Fibroblast of mammary gland (primary cell): Measurements from ENCODE around the gene CUL3.

Experiments used
- DNase-seq: peaks from one replicate; pipeline ENCODE4 v3.0.0-alpha.2; 2010; ENCODE audit warnings: low read depth
- H3K4me3 ChIP-seq: 2 replicates; pipeline ENCODE4 v1.5.1; 2011; ENCODE audit warnings: low read depth, mild to moderate bottlenecking, low read length, moderate library complexity; ENCODE audit not compliant: control insufficient read depth
- TF ChIP-seq, protein P1 (sequence below): conservative IDR thresholded peaks from 2 replicates; pipeline ENCODE4 v1.5.1; 2011; ENCODE audit warnings: low read depth, low read length, inconsistent platforms; ENCODE audit not compliant: control insufficient read depth, insufficient read depth

The CUL3 gene

DNA sequence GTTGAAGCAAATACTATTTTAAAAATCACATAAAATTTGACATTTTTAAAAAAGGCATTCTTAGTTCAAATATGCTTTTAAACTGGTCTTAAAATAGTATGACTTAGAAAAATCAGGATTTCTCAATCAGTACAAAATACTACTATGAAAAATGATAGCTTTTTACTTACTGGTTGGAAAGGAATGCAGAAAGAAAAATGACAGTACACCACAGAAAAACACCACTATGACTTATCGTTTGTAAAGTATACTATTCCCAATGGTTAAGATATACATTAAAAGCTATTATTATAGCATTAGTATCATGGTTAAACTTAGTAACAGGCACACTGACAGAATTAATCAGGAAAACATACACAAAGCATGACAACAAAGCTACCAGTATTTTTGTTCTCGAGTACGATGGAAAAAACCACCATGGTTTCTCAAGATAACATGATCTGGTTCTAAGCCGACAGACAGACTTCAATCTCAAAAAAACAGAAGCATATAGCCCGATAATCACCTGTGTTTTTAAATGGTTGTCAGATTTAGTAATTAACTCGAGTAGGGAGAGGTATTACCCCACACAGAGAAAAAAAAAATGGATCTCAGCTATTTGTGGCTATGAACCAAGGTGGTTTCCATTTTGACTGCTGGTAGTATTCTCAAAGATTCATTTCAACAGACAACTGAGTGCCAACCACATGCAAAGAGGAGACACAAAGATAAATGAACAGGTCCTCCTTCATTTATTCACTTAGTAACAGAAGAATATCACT, 39.1 kb downstream of the CUL3 start:
- peak; percentile 64 for DNase-seq
- no peak overlapping the region for H3K4me3 ChIP-seq
- TF ChIP-seq, protein P1, sequence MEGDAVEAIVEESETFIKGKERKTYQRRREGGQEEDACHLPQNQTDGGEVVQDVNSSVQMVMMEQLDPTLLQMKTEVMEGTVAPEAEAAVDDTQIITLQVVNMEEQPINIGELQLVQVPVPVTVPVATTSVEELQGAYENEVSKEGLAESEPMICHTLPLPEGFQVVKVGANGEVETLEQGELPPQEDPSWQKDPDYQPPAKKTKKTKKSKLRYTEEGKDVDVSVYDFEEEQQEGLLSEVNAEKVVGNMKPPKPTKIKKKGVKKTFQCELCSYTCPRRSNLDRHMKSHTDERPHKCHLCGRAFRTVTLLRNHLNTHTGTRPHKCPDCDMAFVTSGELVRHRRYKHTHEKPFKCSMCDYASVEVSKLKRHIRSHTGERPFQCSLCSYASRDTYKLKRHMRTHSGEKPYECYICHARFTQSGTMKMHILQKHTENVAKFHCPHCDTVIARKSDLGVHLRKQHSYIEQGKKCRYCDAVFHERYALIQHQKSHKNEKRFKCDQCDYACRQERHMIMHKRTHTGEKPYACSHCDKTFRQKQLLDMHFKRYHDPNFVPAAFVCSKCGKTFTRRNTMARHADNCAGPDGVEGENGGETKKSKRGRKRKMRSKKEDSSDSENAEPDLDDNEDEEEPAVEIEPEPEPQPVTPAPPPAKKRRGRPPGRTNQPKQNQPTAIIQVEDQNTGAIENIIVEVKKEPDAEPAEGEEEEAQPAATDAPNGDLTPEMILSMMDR = no peak

DNA sequence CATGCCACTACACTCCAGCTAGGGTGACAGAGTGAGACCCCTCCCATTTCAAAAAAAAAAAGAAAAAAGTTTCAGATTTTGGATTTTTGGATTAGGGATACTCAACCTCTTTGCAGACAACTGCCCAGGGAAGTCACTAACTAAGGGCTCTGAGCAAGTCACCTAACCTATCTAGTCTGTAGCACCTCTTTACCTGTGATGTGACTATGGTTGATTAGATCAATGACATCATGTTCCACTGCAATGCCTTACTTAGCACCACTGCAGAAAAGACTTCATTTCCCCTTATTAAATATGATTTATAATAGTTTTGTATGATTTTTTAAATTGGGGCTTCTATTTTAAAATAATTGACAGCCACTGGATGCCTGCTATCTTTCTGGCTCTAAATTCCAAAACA, 41.2 kb downstream of the CUL3 start:
- TF ChIP-seq, protein P1 = no peak
- no peak for DNase-seq
- H3K4me3 ChIP-seq = no peak overlapping the region

DNA sequence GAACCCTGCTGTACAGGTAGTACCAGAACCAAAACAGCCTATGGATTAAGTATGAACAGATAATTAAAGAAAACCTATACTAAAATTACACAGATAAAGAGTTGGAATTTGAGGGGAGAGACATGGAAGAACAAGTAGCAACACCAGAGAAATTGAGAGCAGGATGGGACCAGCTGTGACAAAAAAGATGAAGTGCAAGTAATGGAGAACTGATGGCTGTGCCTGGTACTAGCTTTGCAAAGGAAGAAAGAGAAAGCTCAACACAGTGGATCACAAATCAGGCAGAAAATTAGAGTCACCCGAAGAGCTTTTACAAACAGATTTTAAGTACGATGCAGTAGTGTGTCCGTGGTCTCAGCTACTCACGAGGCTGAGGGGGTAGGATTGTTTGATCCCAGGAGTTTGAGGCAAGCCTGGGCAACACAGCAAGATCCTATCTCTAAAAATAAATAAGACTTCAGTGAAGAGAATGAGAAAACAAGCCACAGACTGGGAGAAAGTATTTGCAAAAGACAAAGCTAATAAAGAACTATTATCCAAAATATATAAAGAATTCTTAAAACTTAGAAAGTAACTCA, 46.5 kb downstream of the CUL3 start:
- DNase-seq = no peak
- TF ChIP-seq, protein P1 = no peak
- no peak overlapping the region for H3K4me3 ChIP-seq

DNA sequence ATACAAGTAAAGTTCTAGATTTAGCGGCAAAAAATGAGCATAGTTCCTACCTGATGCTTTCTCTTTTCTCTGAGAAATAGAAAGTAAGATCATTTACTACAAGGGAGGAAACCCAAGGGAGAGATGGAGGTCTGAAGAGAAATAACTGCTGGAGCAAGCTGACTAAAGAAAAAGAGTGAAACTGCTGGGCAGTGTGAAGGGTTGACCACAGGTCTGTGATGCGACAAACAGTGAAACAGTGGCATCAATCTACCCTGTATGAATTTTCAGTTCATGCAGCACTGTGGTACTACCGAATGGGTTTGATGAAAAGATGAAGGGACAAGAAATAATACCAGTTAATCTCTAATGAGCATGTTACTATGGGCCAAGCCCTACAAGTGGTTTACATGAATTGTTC, 52.2 kb downstream of the CUL3 start:
- TF ChIP-seq, protein P1 = no peak
- no peak overlapping the region for H3K4me3 ChIP-seq
- DNase-seq = no peak

DNA sequence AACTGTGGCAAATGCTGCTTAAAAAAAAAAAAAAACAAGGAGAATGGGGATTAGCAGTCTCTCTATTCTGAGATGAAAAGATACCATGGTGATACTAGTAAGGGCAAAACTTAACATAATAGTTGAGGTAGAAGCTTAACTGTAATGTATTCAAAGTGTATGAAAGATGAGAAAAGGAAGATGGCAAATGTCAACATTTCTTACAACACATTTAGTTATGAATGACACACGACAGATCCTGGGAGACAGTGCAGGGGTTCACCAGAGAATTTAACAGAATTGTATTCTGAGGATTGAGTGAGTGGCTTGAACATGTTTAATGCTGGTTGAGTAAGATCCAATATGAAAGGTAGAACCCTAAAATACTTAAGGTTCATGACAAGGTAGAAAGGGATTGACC, 52.7 kb downstream of the CUL3 start:
- TF ChIP-seq, protein P1 = no peak
- DNase-seq = no peak

DNA sequence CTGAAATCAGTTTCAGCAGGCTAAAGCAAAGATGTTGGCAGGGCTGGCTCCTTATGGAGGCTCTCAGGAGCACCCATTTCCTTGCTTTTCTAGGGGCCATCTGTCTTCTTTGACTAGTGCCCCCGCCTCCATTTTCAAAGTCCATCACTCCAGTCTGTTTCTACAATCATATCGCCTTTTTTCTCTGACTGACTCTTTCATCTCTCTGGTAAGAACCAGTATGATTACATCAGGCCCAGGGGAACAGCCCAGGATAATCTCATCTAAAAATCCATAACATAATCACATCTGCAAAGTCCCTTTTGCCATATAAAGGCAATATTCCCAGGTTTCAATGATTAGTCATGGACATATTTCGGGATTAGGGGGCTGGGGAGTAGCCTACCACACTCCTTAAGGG, 57.0 kb downstream of the CUL3 start:
- no peak overlapping the region for H3K4me3 ChIP-seq
- TF ChIP-seq, protein P1 = no peak
- DNase-seq = no peak

More for the DNA sequence above, 52.7 kb downstream of the CUL3 start:
- H3K4me3 ChIP-seq = no peak overlapping the region
